Chondrocyte (in vitro differentiated cells): Measurements from ENCODE around the gene RAB11FIP4. TPM values are rescaled to one million over a fixed set of nuclear protein-coding genes. Genes with fewer than 3 reads are reported as not detected.

Experiments used
- DNase-seq: peaks from one replicate; pipeline ENCODE4 v3.0.0; 2021; ENCODE audit warnings: mixed read lengths, low spot score
- H3K27ac Mint-ChIP-seq: one replicate; pipeline ENCODE4 v1.8.0; 2021; ENCODE audit warnings: mild to moderate bottlenecking, moderate library complexity, mixed read lengths; ENCODE audit not compliant: unreplicated experiment
- H3K27me3 Mint-ChIP-seq: 2 replicates; pipeline ENCODE4 v1.8.0; 2021; ENCODE audit warnings: low read depth, mixed read lengths
- H3K36me3 Mint-ChIP-seq: 2 replicates; pipeline ENCODE4 v1.8.0; 2021; ENCODE audit warnings: low read depth, mixed read lengths
- H3K4me1 Mint-ChIP-seq: 2 replicates; pipeline ENCODE4 v1.8.0; 2021; ENCODE audit warnings: low read depth, mild to moderate bottlenecking, mixed read lengths
- H3K4me3 Mint-ChIP-seq: one replicate; pipeline ENCODE4 v1.8.0; 2021; ENCODE audit warnings: mild to moderate bottlenecking, moderate library complexity, mixed read lengths; ENCODE audit not compliant: unreplicated experiment
- H3K9me3 Mint-ChIP-seq: 2 replicates; pipeline ENCODE4 v1.8.0; 2021; ENCODE audit warnings: low read depth, mixed read lengths
- CTCF ChIP-seq: fragments of 200-600 bp; sonication (generic); IDR thresholded peaks from 2 replicates; pipeline ENCODE4 v1.5.0; 2021; ENCODE audit warnings: antibody characterized with exemption, mild to moderate bottlenecking, moderate library complexity
- total RNA-seq: library from RNA; stranded (reverse); gene quantifications from 3 replicates; pipeline ENCODE4 v1.2.1, GENCODE V29; 2021

RAB11FIP4 gene
- total RNA-seq, 1 donor from 2014 or later = 0.30 TPM

GRCh38 chr17:31530391-31530985 is 139.0 kb downstream of the RAB11FIP4 start:
- Mint-ChIP-seq H3K4me1 (peaks cover 27% of the 10 kb centered on the region), H3K9me3 (no peaks in the 10 kb centered on the region), H3K4me3 (no peak overlapping the region), H3K27ac (no peak overlapping the region), H3K36me3 (no peaks in the 10 kb centered on the region), H3K27me3 (no peaks in the 10 kb centered on the region)
- no peak for TF ChIP-seq CTCF
- peak; percentile 57 for DNase-seq

- Mint-ChIP-seq H3K9me3 (no peaks in the 10 kb centered on the region), H3K27ac (no peak overlapping the region), H3K36me3 (no peaks in the 10 kb centered on the region), H3K4me1 (peaks cover 27% of the 10 kb centered on the region), H3K4me3 (no peak overlapping the region), H3K27me3 (no peaks in the 10 kb centered on the region)
- DNase-seq = peak; percentile 42
- TF ChIP-seq CTCF = no peak
Measured at GRCh38 chr17:31531336-31531980, 140.0 kb downstream of the RAB11FIP4 start.

- no peak overlapping the region for H3K27ac Mint-ChIP-seq
- H3K27me3 Mint-ChIP-seq = no peaks in the 10 kb centered on the region
- H3K36me3 Mint-ChIP-seq = no peaks in the 10 kb centered on the region
- no peak for DNase-seq
- no peak overlapping the region for H3K4me3 Mint-ChIP-seq
- no peak for TF ChIP-seq CTCF
- H3K4me1 Mint-ChIP-seq = peaks cover 26% of the 10 kb centered on the region
- H3K9me3 Mint-ChIP-seq = no peaks in the 10 kb centered on the region
Measured at GRCh38 chr17:31532081-31532480, 140.6 kb downstream of the RAB11FIP4 start.

- DNase-seq = no peak
- Mint-ChIP-seq H3K27ac (no peak overlapping the region), H3K27me3 (no peaks in the 10 kb centered on the region), H3K4me3 (no peak overlapping the region), H3K36me3 (no peaks in the 10 kb centered on the region), H3K9me3 (no peaks in the 10 kb centered on the region), H3K4me1 (peaks cover 22% of the 10 kb centered on the region)
- no peak for TF ChIP-seq CTCF
Measured at GRCh38 chr17:31532526-31532925, 141.1 kb downstream of the RAB11FIP4 start.

- DNase-seq = no peak
- Mint-ChIP-seq H3K4me1 (peaks cover 23% of the 10 kb centered on the region), H3K4me3 (no peak overlapping the region), H3K9me3 (no peaks in the 10 kb centered on the region), H3K27me3 (no peaks in the 10 kb centered on the region), H3K36me3 (no peaks in the 10 kb centered on the region), H3K27ac (no peak overlapping the region)
- TF ChIP-seq CTCF = peak; percentile 74
Measured at GRCh38 chr17:31533546-31534155, 142.2 kb downstream of the RAB11FIP4 start.
